ENCODE results near the gene GPR132.

GPR132 gene

DNA sequence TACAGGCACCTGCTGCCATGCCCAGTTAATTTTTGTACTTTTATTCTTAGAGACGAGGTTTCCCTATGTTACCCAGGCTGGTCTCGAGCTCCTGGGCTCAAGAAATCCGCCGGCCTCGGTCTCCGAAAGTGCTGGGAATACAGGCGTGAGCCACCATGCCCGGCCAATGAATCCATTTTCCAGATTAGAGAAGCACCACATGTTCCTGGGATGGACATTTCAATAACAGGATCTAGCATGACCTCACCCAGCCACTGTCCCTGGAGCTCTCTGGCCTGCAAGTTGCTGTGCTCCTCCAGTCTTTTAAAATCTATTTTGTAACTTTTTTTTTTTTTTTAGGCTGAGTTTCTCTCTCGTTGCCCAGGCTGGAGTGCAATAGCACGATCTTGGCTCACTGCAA, 2.2 kb downstream of the GPR132 start:
- H3K27ac ChIP-seq = no peak overlapping the region
- TF ChIP-seq, protein P1, sequence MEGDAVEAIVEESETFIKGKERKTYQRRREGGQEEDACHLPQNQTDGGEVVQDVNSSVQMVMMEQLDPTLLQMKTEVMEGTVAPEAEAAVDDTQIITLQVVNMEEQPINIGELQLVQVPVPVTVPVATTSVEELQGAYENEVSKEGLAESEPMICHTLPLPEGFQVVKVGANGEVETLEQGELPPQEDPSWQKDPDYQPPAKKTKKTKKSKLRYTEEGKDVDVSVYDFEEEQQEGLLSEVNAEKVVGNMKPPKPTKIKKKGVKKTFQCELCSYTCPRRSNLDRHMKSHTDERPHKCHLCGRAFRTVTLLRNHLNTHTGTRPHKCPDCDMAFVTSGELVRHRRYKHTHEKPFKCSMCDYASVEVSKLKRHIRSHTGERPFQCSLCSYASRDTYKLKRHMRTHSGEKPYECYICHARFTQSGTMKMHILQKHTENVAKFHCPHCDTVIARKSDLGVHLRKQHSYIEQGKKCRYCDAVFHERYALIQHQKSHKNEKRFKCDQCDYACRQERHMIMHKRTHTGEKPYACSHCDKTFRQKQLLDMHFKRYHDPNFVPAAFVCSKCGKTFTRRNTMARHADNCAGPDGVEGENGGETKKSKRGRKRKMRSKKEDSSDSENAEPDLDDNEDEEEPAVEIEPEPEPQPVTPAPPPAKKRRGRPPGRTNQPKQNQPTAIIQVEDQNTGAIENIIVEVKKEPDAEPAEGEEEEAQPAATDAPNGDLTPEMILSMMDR (conservative IDR thresholded peaks at IDR 0.05) = no peak
- TF ChIP-seq ZFX (IDR thresholded peaks at IDR 0.05) = no peak

DNA sequence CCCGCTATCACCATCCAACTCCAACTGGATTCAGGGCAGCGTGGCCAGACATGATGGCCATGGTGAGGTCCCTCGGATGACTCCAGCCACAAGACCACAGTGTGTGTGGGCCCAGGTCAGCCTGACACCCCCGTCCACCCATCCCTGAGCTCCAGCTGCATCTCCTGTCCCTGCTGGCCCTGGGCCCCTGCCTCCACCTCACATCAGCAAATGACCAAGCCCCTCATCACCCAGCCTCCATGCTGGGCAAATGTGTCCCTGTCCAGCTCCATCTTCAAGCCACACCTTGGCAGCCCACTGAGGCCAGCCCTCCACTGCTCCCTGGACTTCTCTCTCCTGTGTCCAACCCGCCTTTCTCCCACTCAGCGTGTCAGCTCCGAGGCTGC, 3.2 kb downstream of the GPR132 start:
- no peak overlapping the region for H3K27ac ChIP-seq
- no peak for TF ChIP-seq ZFX (IDR thresholded peaks at IDR 0.05)
- TF ChIP-seq, protein P1 (conservative IDR thresholded peaks at IDR 0.05) = no peak

DNA sequence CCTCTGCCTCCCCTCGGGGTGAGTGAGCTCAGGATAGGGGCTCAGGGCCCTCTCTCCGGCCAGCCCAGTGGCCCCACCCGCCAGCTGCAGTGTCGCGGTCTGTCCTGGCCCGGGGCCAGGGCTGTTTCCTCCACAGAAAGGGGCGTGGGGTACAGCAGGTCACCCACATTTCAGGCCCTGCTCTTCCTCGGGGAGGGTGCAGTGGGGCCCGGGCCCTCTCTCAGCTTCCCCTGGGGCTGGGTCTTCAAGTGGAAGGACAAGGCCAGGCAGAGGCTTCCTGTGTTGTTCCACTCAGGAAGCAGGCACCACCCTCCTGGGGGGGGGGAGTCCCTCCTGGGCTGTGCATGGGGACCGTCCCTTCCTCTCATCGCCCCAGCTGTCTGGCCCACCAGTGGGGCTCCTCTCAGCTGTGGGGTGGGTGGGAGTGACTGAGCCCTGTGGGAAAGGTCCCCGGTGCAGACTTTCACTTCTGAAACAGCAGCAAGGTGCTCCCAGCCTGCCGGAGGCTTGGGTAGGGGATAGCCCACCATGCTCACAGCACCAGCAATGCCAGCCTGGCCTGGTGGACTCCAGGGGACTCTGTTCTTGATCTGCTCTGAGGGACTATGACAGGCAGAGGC, 3.7 kb downstream of the GPR132 start:
- no peak overlapping the region for H3K27ac ChIP-seq
- TF ChIP-seq, protein P1 (conservative IDR thresholded peaks at IDR 0.05) = no peak
- no peak for TF ChIP-seq ZFX (IDR thresholded peaks at IDR 0.05)

DNA sequence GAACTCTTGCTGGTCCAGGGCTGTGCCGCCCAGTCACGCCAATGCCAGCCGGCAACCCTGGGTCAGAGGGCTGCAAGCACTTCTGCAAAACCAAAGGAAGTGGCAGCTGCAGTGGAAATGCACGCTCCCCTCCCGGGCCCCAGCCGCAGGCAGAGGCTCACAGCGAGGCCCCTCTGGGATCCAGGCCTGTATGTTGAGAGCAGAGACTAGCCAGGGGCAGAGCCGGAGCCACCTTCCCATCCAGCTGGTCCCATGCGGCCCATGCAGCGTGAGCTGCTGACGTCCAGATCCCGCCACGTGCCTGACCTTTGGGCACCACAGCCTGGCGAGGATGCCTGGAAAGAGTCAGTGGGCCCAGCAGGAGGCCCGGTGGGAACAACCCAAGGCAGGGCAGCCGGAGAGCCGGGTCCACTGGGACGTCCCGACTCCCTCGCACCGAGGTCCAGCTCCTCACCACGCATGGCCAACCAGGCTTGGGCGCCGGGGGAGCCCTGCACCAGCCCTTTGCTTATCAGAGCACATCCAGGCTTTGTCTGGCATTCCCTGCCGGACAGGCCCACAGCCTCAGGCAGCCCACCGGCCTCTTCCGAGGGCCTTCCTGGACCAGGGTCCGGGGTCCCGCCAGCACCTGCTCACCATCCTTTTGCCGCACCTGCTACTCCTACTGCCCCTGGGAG, 4.3 kb downstream of the GPR132 start:
- TF ChIP-seq, protein P1 (conservative IDR thresholded peaks at IDR 0.05) = no peak
- no peak for TF ChIP-seq ZFX (IDR thresholded peaks at IDR 0.05)
- H3K27ac ChIP-seq = no peak overlapping the region

DNA sequence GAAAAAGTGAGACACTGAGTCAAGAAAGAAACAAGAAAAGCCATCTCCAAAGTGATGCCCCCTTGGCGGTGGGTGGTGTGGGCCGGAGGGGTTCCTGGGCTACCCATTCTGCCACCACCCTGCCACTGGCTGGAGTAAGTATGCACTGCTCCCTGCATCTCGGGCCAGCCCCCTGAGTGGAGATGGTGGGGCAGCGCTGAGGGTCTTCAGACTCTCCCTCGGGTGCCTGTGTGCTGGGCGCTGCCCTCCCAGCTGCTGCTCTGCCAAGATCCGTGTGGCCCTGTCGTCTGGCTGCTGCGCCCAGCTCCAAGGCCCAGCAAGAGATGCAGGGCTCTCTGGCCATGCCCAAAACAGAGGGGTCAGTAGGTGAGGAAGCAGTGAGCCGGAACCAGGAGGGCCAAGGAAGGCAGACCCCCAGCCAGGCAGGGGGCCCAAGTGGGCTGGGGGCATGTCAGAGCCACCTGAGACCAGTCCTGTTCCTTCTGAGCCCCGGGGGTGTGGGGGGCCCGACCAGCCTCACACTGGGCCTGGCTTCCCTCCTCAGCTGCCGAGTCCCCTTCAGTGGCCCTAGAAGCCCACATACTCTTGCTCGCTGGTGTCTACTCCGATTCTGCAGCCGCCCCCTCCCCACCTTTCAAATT, 5.2 kb downstream of the GPR132 start:
- H3K27ac ChIP-seq = no peak overlapping the region
- TF ChIP-seq, protein P1 (conservative IDR thresholded peaks at IDR 0.05) = no peak
- TF ChIP-seq ZFX (IDR thresholded peaks at IDR 0.05) = no peak

DNA sequence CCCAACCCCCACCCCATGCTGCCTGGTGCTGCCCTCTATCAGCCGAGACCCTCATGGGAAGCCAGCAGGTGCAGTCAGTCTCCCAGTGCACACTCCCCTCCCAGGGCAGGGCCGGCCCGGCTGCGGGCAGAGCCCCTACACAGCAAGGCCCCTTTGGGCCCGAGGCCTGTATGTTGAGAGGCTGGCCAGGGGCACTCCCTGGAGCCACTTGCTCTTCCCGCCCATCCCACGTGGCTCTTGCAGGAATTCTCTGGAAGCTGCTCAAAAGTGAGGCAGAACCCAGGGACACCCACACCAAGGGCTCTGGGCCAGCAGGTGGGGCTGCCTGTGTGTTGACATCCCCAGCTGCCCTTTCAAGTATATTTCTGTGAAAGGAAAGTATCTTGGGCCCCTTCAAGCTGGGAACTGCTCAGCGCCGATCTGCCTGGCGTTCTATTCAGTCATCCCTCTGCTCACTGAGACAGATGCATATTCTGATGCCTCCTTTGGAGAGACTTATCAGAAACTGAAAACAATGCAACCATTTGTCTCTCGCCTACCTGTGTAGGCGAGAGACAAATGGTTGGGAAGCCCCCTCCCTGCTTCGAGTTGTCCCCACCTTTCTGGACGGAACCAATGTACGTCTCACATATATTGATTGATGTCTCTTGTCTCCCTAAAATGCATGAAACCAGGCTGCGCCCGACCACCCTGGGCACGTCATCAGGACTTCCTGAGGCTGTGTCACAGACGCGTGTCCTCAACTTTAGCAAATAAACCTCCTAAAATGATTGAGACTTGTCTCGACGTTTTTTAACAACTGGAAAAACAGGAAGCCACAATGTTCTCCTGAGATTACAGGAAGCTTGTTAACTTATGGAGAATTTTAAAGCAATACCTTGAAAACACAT, 6.0 kb downstream of the GPR132 start:
- TF ChIP-seq, protein P1 (conservative IDR thresholded peaks at IDR 0.05) = no peak
- TF ChIP-seq ZFX (IDR thresholded peaks at IDR 0.05) = no peak
- H3K27ac ChIP-seq = no peak overlapping the region
